ENCODE measurements around the gene ADCY7. TPM values are rescaled to one million over a fixed set of nuclear protein-coding genes. Genes with fewer than 3 reads are reported as not detected.
A peak's percentile ranks its signal among the peaks of the same experiment; 100 is the strongest.

Gene ADCY7
- total and polyA plus RNA-seq, 4 donors = 4.0 to 75.8 (median 20.2) TPM

DNA sequence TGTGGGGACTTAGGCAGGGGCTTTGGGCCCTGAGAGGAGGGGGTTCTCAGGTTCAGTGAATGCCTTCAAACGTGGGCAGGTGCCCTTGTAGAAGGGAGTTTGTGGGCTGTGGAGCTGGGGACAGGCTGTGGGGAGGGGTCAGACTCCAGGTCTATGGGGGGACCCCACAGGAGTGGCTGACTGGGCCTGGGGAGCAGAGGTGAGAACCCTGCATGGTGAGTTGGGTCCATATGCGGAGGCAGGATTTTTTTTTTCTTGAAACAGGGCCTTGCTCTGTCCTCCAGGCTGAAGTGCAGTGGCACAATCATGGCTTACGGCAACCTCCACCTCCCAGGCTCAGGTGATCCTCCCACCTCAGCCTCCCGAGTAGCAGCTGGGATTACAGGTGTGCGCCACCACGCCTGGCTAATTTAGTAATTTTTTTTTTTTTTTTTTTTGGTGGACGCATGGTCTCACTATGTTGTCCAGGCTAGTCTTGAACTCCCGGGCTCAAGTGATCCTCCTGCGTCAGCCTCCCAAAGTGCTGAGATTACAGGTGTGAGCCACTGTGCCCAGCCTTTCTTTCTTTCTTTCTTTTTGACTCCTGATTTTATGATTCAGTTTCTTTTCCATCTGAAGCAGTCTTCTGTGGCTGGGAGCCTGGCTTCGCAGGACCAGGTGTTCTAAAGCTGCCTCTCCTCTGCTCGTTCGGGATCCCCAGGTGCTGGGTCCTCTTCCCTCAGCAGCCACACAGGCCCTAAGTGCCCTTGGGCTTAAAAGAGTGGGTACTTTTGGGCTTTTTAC is 19.0 kb upstream of the ADCY7 start:
- Histone ChIP-seq H3K36me3 (ENCODE audit: control insufficient read depth in 1 of 2, insufficient read depth in 2 of 2, low read length in 1 of 2) (no peaks in the 10 kb centered on the region), H3K27me3 (ENCODE audit: control insufficient read depth in 1 of 2, insufficient read depth in 2 of 2, low read length in 1 of 2) (no peaks in the 10 kb centered on the region), H3K27ac (ENCODE audit: low read depth in 1 of 2, low read length in 2 of 2) (no peak overlapping the region), H3K9me3 (ENCODE audit: control insufficient read depth, low read length) (no peaks in the 10 kb centered on the region), H3K4me3 (ENCODE audit: low read length in 2 of 2) (no peak overlapping the region), H3K4me1 (ENCODE audit: control insufficient read depth in 1 of 2, insufficient read depth in 2 of 2, low read length in 2 of 2) (no peaks in the 10 kb centered on the region)
- DNase-seq = peak in 1 of 2 donors; percentile 48
- no peak for ATAC-seq (ENCODE audit: low FRiP score)
- intact Hi-C loops (cut with DNase I) = loop anchor here (10.0 kb wide), 2 partner anchors 117 to 417 kb away; partner anchors contain the start of gene BRD7 (in 2 of the 2)
- WGBS, 2 donors = 95 to 96% methylated on average over 12 of the region's 12 CpGs

DNA sequence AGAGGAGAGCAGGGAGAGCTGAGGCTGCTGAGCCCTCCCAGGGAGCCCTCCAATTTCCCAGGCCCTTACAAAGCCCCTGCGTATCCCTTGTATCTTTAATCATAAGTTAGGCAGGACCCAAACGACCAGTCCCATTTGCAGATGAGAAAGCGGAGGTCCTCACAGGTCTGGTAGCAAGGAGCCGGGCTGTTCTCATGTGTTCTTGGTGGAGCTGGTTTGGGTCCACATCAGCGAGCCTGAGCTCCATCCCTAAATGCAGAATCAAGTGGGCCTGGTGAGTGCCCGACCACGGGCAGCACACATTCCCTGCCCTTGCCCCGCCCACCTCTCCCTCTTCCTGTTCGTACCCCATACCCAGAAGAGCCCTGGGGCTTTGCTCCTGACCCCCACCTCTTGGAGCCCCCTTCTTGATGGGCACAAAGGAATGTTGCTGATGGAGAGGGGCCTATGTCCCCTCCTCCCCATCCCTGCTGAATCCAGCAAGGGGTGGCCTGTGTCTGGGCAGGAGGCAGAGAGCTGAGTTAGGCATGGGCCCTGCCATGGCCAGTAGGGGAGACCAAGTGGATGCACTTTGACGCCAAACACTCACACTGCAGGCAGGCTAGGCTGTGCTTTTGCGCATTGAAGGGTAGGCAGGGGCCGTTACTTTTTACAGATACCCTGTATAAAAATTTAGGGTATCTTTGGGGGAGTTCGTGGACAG is 18.3 kb upstream of the ADCY7 start:
- Histone ChIP-seq H3K9me3 (ENCODE audit: control insufficient read depth, low read length) (no peaks in the 10 kb centered on the region), H3K4me3 (ENCODE audit: low read length in 2 of 2) (no peak overlapping the region), H3K27ac (ENCODE audit: low read depth in 1 of 2, low read length in 2 of 2) (no peak overlapping the region), H3K4me1 (ENCODE audit: control insufficient read depth in 1 of 2, insufficient read depth in 2 of 2, low read length in 2 of 2) (no peaks in the 10 kb centered on the region), H3K27me3 (ENCODE audit: control insufficient read depth in 1 of 2, insufficient read depth in 2 of 2, low read length in 1 of 2) (no peaks in the 10 kb centered on the region), H3K36me3 (ENCODE audit: control insufficient read depth in 1 of 2, insufficient read depth in 2 of 2, low read length in 1 of 2) (no peaks in the 10 kb centered on the region)
- 76 to 85% methylated on average over 13 of the region's 13 CpGs for WGBS, 2 donors
- intact Hi-C loops (cut with DNase I) = loop anchor here (10.0 kb wide), 2 partner anchors 117 to 417 kb away; partner anchors contain the start of gene BRD7 (in 2 of the 2)
- no peak for ATAC-seq (ENCODE audit: low FRiP score)
- DNase-seq = peak in 1 of 2 donors; percentile 50

DNA sequence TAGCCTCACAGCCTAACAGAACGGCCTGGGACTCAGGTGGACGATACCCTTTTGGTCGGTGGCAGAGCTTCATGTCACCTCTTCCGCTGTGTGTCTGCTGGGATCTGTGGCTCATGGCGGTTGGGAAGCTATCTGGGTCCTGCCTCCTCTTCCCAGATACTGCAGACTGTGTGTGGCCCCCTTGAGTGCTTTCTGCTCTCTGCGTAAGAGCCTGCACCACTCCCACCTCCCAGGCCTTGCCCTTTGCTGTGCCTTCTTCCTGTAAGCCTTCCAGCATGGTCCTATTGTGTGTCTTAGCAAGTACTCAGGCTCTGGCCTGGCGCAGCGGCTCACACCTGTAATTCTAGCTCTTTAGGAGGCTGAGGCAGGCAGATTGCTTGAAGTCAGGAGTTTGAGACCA is 17.5 kb upstream of the ADCY7 start:
- ATAC-seq (ENCODE audit: low FRiP score) (no peak), DNase-seq (peak in 1 of 2 donors; percentile 28)
- no peaks in the 10 kb centered on the region for H3K4me1 ChIP-seq (ENCODE audit: control insufficient read depth in 1 of 2, insufficient read depth in 2 of 2, low read length in 2 of 2)
- intact Hi-C loops (cut with DNase I) = loop anchor here (10.0 kb wide), 2 partner anchors 116 to 416 kb away; partner anchors contain the start of gene BRD7 (in 2 of the 2)
- H3K36me3 ChIP-seq (ENCODE audit: control insufficient read depth in 1 of 2, insufficient read depth in 2 of 2, low read length in 1 of 2) = no peaks in the 10 kb centered on the region
- no peak overlapping the region for H3K4me3 ChIP-seq (ENCODE audit: low read length in 2 of 2)
- no peaks in the 10 kb centered on the region for H3K27me3 ChIP-seq (ENCODE audit: control insufficient read depth in 1 of 2, insufficient read depth in 2 of 2, low read length in 1 of 2)
- no peaks in the 10 kb centered on the region for H3K9me3 ChIP-seq (ENCODE audit: control insufficient read depth, low read length)
- WGBS, 2 donors = 81 to 92% methylated on average over 8 of the region's 8 CpGs
- no peak overlapping the region for H3K27ac ChIP-seq (ENCODE audit: low read depth in 1 of 2, low read length in 2 of 2)

DNA sequence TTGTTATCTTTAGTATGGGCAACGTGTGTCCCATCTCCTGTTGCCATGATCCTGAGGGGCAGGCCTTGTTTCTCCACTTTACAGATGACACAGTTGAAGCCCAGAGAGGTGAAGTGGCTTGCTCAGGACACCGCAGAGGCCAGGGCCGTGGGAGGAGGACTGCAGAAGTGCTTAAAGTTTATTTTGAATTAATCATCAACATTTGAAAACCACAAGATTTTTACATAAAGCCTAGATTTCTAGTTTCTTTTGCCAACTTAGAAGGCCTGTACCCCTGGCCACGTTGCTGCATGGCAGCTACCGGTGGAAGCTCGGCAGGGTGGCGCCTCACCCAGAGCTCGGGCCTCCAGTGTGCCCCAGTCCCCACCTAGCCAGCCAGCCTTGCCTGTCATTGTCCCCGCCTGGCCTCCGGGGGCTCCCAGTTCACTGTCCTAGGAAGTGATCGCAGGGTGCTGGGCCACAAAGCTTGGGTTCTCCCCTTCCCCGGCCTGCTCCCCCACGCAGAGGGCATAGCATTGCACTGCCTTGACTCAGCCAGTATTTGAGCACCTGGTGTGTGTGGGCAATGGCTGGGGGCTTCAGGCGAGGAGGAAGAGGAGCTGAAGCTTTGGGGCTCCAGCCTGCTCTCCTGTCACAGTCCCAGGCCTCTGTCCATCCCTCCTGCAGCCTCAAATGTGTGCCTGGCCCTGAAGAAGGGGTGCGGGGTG is 14.8 kb upstream of the ADCY7 start:
- Histone ChIP-seq H3K27me3 (ENCODE audit: control insufficient read depth in 1 of 2, insufficient read depth in 2 of 2, low read length in 1 of 2) (no peaks in the 10 kb centered on the region), H3K36me3 (ENCODE audit: control insufficient read depth in 1 of 2, insufficient read depth in 2 of 2, low read length in 1 of 2) (no peaks in the 10 kb centered on the region), H3K9me3 (ENCODE audit: control insufficient read depth, low read length) (no peaks in the 10 kb centered on the region), H3K4me1 (ENCODE audit: control insufficient read depth in 1 of 2, insufficient read depth in 2 of 2, low read length in 2 of 2) (no peaks in the 10 kb centered on the region), H3K4me3 (ENCODE audit: low read length in 2 of 2) (no peak overlapping the region), H3K27ac (ENCODE audit: low read depth in 1 of 2, low read length in 2 of 2) (no peak overlapping the region)
- WGBS, 2 donors = 65 to 69% methylated on average over 15 of the region's 15 CpGs
- peak; percentile 57 to 77 for DNase-seq
- peak; percentile 20 for ATAC-seq (ENCODE audit: low FRiP score)
- intact Hi-C loops (cut with DNase I) = no loop called here

DNA sequence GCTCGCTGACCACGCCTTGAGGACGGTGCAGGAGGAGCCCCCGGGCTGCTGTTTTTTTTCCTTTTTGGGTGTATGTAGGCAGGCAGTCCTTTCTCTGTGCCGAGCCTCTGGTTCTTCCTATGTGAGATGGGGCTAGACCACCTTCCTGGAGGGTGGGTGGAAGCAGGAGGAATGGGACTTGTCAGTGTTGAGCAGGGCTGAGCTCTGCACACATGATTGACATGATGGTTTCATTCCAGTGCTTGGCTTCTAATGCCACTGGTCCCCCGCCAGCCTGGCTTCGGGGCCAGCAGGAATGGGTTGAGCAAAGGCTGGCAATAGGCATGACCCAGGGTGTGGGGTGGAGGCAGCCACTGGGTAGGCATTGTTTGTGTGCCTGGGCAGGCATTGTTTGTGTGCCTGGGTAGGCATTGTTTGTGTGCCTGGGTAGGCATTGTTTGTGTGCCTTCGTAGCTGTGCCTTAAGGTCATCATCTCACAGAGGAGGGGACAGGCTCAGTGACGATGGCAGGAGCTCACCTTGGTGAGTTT is 14.2 kb upstream of the ADCY7 start:
- H3K27me3 ChIP-seq (ENCODE audit: control insufficient read depth in 1 of 2, insufficient read depth in 2 of 2, low read length in 1 of 2) = no peaks in the 10 kb centered on the region
- H3K4me1 ChIP-seq (ENCODE audit: control insufficient read depth in 1 of 2, insufficient read depth in 2 of 2, low read length in 2 of 2) = no peaks in the 10 kb centered on the region
- intact Hi-C loops (cut with DNase I) = no loop called here
- WGBS, 2 donors = 64 to 65% methylated on average over 9 of the region's 9 CpGs
- H3K9me3 ChIP-seq (ENCODE audit: control insufficient read depth, low read length) = no peaks in the 10 kb centered on the region
- no peak overlapping the region for H3K27ac ChIP-seq (ENCODE audit: low read depth in 1 of 2, low read length in 2 of 2)
- ATAC-seq (ENCODE audit: low FRiP score) (peak; percentile 28), DNase-seq (peak in 1 of 2 donors; percentile 66)
- no peak overlapping the region for H3K4me3 ChIP-seq (ENCODE audit: low read length in 2 of 2)
- H3K36me3 ChIP-seq (ENCODE audit: control insufficient read depth in 1 of 2, insufficient read depth in 2 of 2, low read length in 1 of 2) = no peaks in the 10 kb centered on the region

DNA sequence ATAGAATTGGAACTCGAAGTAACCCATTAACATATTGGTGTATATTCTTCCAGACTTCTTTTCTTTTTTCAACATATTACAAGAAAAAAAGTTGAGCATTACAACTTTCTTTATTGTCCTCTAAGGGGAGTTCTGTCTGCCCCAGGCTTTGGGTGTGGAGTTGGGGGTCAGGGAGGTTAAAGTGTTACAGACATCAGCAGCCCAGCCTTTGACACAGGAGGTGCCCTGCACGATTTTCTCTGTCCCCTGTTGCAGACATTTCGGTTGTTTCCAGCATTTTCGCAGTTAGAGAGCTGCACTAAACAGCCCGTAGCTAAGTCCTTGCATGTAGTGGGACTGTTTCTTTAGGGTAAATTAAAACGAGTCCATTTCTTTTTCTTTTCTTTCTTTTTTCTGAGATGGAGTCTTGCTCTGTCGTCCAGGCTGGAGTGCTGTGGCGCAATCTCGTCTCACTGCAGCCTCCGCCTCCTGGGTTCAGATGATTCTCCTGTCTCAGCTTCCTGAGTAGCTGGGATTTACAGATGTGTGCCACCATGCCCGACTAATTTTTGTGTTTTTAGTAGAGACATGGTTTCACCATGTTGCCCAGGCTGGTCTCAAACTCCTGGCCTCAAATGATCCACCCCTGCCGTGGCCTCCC is 13.4 kb upstream of the ADCY7 start:
- Histone ChIP-seq H3K36me3 (ENCODE audit: control insufficient read depth in 1 of 2, insufficient read depth in 2 of 2, low read length in 1 of 2) (no peaks in the 10 kb centered on the region), H3K9me3 (ENCODE audit: control insufficient read depth, low read length) (no peaks in the 10 kb centered on the region), H3K27me3 (ENCODE audit: control insufficient read depth in 1 of 2, insufficient read depth in 2 of 2, low read length in 1 of 2) (no peaks in the 10 kb centered on the region), H3K4me3 (ENCODE audit: low read length in 2 of 2) (no peak overlapping the region), H3K27ac (ENCODE audit: low read depth in 1 of 2, low read length in 2 of 2) (no peak overlapping the region), H3K4me1 (ENCODE audit: control insufficient read depth in 1 of 2, insufficient read depth in 2 of 2, low read length in 2 of 2) (no peaks in the 10 kb centered on the region)
- ATAC-seq (ENCODE audit: low FRiP score) (no peak), DNase-seq (peak in 1 of 2 donors; percentile 39)
- intact Hi-C loops (cut with DNase I) = no loop called here
- 77 to 82% methylated on average over 12 of the region's 12 CpGs for WGBS, 2 donors

DNA sequence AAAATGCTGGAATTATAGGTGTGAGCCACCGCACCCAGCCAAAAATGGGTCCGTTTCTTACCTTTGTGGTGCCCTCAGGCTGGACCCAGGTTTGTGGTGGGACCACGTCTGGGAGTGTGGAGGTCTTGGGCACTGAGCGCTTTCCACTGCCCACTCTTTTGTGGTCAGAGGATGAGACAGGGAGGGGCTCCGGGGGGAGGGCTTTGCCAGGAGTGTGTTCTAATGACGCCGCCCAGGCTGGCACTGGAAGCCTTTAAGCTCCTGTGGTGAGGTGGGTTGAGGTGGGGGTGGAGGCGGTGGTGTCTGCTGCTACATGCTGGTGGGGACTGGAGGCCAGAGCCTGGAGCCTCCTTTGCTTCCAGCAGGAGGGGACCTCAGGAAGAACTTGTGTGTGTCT is 12.8 kb upstream of the ADCY7 start:
- Histone ChIP-seq H3K36me3 (ENCODE audit: control insufficient read depth in 1 of 2, insufficient read depth in 2 of 2, low read length in 1 of 2) (no peaks in the 10 kb centered on the region), H3K27ac (ENCODE audit: low read depth in 1 of 2, low read length in 2 of 2) (no peak overlapping the region), H3K4me3 (ENCODE audit: low read length in 2 of 2) (no peak overlapping the region), H3K27me3 (ENCODE audit: control insufficient read depth in 1 of 2, insufficient read depth in 2 of 2, low read length in 1 of 2) (no peaks in the 10 kb centered on the region), H3K9me3 (ENCODE audit: control insufficient read depth, low read length) (no peaks in the 10 kb centered on the region), H3K4me1 (ENCODE audit: control insufficient read depth in 1 of 2, insufficient read depth in 2 of 2, low read length in 2 of 2) (no peaks in the 10 kb centered on the region)
- peak in 1 of 2 donors; percentile 52 for DNase-seq
- WGBS, 2 donors = 94 to 95% methylated on average over 8 of the region's 8 CpGs
- no peak for ATAC-seq (ENCODE audit: low FRiP score)
- intact Hi-C loops (cut with DNase I) = no loop called here

DNA sequence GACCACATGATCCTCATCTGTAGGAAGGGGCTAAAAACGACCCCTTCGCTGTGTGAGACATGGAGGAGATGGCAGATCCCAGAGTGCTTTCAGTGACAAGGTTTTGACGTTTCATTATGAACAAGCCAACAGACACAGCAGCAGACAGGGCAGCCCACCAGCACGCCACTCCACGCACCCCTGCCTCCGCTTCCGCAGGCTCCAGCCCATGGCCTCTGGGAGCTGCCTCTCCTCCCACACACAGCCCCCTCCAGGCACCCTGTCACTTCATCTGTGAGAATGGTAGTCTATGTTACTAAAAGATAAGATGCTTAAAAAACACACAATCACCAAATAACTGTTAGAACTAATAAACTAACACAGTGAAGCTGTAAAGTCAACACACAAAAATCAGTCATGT is 12.3 kb upstream of the ADCY7 start:
- Histone ChIP-seq H3K9me3 (ENCODE audit: control insufficient read depth, low read length) (no peaks in the 10 kb centered on the region), H3K27ac (ENCODE audit: low read depth in 1 of 2, low read length in 2 of 2) (no peak overlapping the region), H3K27me3 (ENCODE audit: control insufficient read depth in 1 of 2, insufficient read depth in 2 of 2, low read length in 1 of 2) (no peaks in the 10 kb centered on the region), H3K4me1 (ENCODE audit: control insufficient read depth in 1 of 2, insufficient read depth in 2 of 2, low read length in 2 of 2) (no peaks in the 10 kb centered on the region), H3K36me3 (ENCODE audit: control insufficient read depth in 1 of 2, insufficient read depth in 2 of 2, low read length in 1 of 2) (no peaks in the 10 kb centered on the region), H3K4me3 (ENCODE audit: low read length in 2 of 2) (no peak overlapping the region)
- WGBS, 2 donors = 86 to 94% methylated on average over 7 of the region's 7 CpGs
- ATAC-seq (ENCODE audit: low FRiP score) (no peak), DNase-seq (no peak)
- intact Hi-C loops (cut with DNase I) = no loop called here

Measured in aorta (tissue), 5 donors.